Endothelial cell (in vitro differentiated cells): Measurements from ENCODE around the gene NBAS. TPM values are rescaled to one million over a fixed set of nuclear protein-coding genes. Genes with fewer than 3 reads are reported as not detected.
"Not testable (repeated sequence)": the region's sequence is repeated elsewhere in the genome, so short reads cannot be mapped to it uniquely, and the experiment has no call there.

Source experiments
- DNase-seq: peaks from one replicate; pipeline ENCODE4 v3.0.0; 2021; ENCODE audit warnings: low spot score
- H3K27ac Mint-ChIP-seq: one replicate; pipeline ENCODE4 v1.8.0; 2021; ENCODE audit warnings: mixed read lengths, inconsistent platforms; ENCODE audit not compliant: unreplicated experiment
- H3K27me3 Mint-ChIP-seq: one replicate; pipeline ENCODE4 v1.8.0; 2021; ENCODE audit warnings: mild to moderate bottlenecking, moderate library complexity, mixed read lengths, inconsistent platforms; ENCODE audit not compliant: unreplicated experiment
- H3K36me3 Mint-ChIP-seq: one replicate; pipeline ENCODE4 v1.8.0; 2021; ENCODE audit warnings: mild to moderate bottlenecking, low read depth, mixed read lengths, inconsistent platforms; ENCODE audit not compliant: unreplicated experiment
- H3K4me1 Mint-ChIP-seq: one replicate; pipeline ENCODE4 v1.8.0; 2021; ENCODE audit warnings: mild to moderate bottlenecking, mixed read lengths, inconsistent platforms; ENCODE audit not compliant: unreplicated experiment
- H3K4me3 Mint-ChIP-seq: one replicate; pipeline ENCODE4 v1.8.0; 2021; ENCODE audit warnings: mild to moderate bottlenecking, mixed read lengths, inconsistent platforms; ENCODE audit not compliant: unreplicated experiment
- H3K9me3 Mint-ChIP-seq: one replicate; pipeline ENCODE4 v1.8.0; 2021; ENCODE audit warnings: mixed read lengths, inconsistent platforms; ENCODE audit not compliant: unreplicated experiment
- total RNA-seq: library from RNA; stranded (reverse); fragmentation: NEBNext Ultra II Directional; extraction: Animal tissue kit (Norgen Biotek cat#: 25700); gene quantifications from one replicate; pipeline ENCODE4 v1.2.1, GENCODE V29; 2021; ENCODE audit not compliant: unreplicated experiment
- TF ChIP-seq, protein P1 (sequence below): fragments of 200-600 bp; sonication (generic); IDR thresholded peaks from one replicate; pipeline ENCODE4 v1.5.0; 2021; ENCODE audit warnings: antibody characterized with exemption; ENCODE audit not compliant: unreplicated experiment

Gene NBAS
- total RNA-seq, 1 donor from 2014 or later, result 52.8 TPM

DNA sequence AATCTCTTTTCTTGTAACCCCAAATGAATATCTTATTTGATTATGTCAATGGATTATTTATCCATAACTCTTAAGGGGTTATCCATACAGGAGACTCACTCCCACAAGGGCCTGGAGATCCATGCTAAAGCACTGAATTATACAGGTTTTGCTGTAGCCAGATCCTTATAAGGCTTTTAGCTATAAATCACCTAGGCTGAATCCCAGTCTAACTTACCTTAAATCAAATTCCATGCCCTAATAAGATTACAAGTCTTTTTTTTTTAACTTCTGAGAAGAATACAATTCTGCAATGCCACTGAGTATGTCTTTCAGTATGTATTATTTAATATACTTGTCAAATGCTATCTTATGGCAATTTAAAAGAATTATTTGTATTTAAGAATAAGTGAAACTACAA is 340.5 kb downstream of the NBAS start:
- no peaks in the 10 kb centered on the region for H3K27me3 Mint-ChIP-seq
- no peaks in the 10 kb centered on the region for H3K9me3 Mint-ChIP-seq
- H3K27ac Mint-ChIP-seq, result no peak overlapping the region
- TF ChIP-seq, protein P1, sequence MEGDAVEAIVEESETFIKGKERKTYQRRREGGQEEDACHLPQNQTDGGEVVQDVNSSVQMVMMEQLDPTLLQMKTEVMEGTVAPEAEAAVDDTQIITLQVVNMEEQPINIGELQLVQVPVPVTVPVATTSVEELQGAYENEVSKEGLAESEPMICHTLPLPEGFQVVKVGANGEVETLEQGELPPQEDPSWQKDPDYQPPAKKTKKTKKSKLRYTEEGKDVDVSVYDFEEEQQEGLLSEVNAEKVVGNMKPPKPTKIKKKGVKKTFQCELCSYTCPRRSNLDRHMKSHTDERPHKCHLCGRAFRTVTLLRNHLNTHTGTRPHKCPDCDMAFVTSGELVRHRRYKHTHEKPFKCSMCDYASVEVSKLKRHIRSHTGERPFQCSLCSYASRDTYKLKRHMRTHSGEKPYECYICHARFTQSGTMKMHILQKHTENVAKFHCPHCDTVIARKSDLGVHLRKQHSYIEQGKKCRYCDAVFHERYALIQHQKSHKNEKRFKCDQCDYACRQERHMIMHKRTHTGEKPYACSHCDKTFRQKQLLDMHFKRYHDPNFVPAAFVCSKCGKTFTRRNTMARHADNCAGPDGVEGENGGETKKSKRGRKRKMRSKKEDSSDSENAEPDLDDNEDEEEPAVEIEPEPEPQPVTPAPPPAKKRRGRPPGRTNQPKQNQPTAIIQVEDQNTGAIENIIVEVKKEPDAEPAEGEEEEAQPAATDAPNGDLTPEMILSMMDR, result no peak
- no peak for DNase-seq
- H3K4me1 Mint-ChIP-seq, result peaks cover 3% of the 10 kb centered on the region
- no peaks in the 10 kb centered on the region for H3K36me3 Mint-ChIP-seq
- no peak overlapping the region for H3K4me3 Mint-ChIP-seq

DNA sequence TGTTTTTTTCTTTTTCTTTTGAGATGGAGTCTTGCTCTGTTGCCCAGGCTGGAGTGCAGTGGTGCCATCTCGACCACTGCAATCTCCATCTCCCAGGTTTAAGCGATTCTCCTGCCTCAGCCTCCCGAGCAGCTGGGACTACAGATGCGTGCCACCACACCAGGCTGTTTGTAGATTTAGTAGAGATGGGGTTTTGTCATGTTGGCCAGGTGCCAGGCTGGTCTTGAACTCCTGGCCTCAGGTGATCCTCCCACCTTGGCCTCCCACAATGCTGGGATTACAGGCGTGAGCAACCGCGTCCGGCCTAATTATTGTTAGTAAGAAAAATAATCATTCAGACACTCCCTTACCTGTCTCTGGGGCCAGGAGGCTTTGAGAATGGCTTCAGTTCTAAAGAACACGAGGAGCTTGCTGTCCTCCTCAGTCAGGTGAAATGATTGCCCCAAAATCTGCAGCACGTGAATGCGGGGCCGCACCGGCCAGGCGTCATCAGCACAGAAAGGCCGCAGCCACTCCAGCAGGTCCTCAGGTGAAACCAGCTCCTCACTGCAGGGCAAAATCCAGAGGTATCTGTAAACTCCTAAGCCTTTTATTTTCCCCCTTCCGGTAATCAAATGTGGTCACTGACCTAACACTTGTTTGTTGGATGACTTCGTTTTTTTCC is 342.6 kb downstream of the NBAS start:
- DNase-seq, result no peak
- H3K9me3 Mint-ChIP-seq, result no peaks in the 10 kb centered on the region
- TF ChIP-seq, protein P1, result no peak
- H3K27ac Mint-ChIP-seq, result no peak overlapping the region
- H3K27me3 Mint-ChIP-seq, result no peaks in the 10 kb centered on the region
- no peaks in the 10 kb centered on the region for H3K36me3 Mint-ChIP-seq
- no peak overlapping the region for H3K4me3 Mint-ChIP-seq
- no peaks in the 10 kb centered on the region for H3K4me1 Mint-ChIP-seq

DNA sequence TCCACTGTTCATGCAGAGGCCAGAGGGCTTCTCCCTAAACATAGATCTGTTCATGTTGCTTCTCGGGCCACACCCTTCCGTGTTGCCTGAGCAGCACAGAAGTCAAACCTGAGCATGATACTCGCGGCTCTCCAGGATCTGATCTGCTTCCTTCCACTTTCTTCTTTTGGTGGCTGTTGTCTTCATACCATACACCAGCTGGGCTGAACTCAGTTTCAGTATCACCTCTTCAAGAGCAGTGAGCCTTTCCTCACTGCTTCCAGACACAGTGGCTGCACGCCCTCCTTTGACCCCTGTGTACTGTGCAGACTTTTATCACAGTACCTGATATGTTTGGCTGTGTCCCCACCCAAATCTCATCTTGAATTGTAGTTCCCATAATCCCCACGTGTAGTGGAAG is 348.9 kb downstream of the NBAS start:
- Mint-ChIP-seq H3K27ac (no peak overlapping the region), H3K27me3 (no peaks in the 10 kb centered on the region), H3K4me3 (no peak overlapping the region), H3K36me3 (peaks cover 36% of the 10 kb centered on the region), H3K9me3 (no peaks in the 10 kb centered on the region), H3K4me1 (no peaks in the 10 kb centered on the region)
- no peak for DNase-seq
- TF ChIP-seq, protein P1, result no peak

DNA sequence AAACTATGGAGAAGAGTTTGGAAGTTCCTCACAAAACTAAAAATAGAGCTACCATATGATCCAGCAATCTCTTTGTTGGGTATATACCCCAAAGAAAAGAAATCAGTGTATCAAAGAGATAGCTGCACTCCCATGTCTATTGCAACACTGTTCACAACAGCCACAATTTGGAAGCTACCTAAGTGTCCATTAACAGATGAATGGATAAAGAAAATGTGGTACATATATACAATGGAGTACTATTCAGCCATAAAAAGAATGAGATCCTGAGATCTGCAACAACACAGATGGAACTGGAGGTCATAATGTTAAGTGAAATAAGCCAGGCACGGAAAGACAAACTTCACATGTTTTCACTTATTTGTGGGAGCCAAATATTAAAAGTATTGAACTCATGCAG is 350.6 kb downstream of the NBAS start:
- H3K9me3 Mint-ChIP-seq, H3K27me3 Mint-ChIP-seq, H3K27ac Mint-ChIP-seq, H3K4me1 Mint-ChIP-seq, DNase-seq, H3K4me3 Mint-ChIP-seq: not testable (repeated sequence)
- H3K36me3 Mint-ChIP-seq, result peaks cover 46% of the 10 kb centered on the region

- H3K36me3 Mint-ChIP-seq, result peaks cover 37% of the 10 kb centered on the region
- H3K27ac Mint-ChIP-seq, result no peak overlapping the region
- no peak overlapping the region for H3K4me3 Mint-ChIP-seq
- peaks cover 2% of the 10 kb centered on the region for H3K27me3 Mint-ChIP-seq
- H3K9me3 Mint-ChIP-seq, result no peaks in the 10 kb centered on the region
- no peak for DNase-seq
- no peaks in the 10 kb centered on the region for H3K4me1 Mint-ChIP-seq
- TF ChIP-seq, protein P1, result no peak
These were observed 354.7 kb downstream of the NBAS start for GRCh38 chr2:15206419-15206818.
